GM23338 (cell line): ENCODE data around the gene CKB. TPM values are rescaled to one million over a fixed set of nuclear protein-coding genes. Genes with fewer than 3 reads are reported as not detected.

Source experiments
- ATAC-seq: fragments of 200-7000 bp; cut with Tn5 transposase; 3 replicates; pipeline ENCODE4 v1.9.1; 2020
- DNase-seq: peaks from one replicate; pipeline ENCODE4 v3.0.0-alpha.2; 2015; ENCODE audit warnings: low spot score
- H2AFZ ChIP-seq: fragments of 200-600 bp; sonication (generic); 2 replicates; pipeline ENCODE4 v1.8.0; 2016; ENCODE audit warnings: antibody characterized with exemption, mild to moderate bottlenecking, moderate library complexity
- H3F3A ChIP-seq: fragments of 200-600 bp; sonication (generic); replicated peaks from 2 replicates; pipeline ENCODE4 v1.8.0; 2017; ENCODE audit warnings: antibody characterized with exemption, mixed run types, low read depth
- H3K27ac ChIP-seq: fragments of 200-600 bp; sonication (generic); 2 replicates; pipeline ENCODE4 v1.6.1; 2016; ENCODE audit warnings: low read depth
- H3K27me3 ChIP-seq: fragments of 200-600 bp; sonication (generic); 2 replicates; pipeline ENCODE4 v1.8.0; 2016; ENCODE audit warnings: mild to moderate bottlenecking, mixed run types, moderate library complexity; ENCODE audit not compliant: insufficient read depth
- H3K36me3 ChIP-seq: fragments of 200-600 bp; sonication (generic); 2 replicates; pipeline ENCODE4 v1.8.0; 2016; ENCODE audit warnings: mild to moderate bottlenecking; ENCODE audit not compliant: insufficient read depth
- H3K4me1 ChIP-seq: fragments of 200-600 bp; sonication (generic); 2 replicates; pipeline ENCODE4 v1.8.0; 2016; ENCODE audit warnings: mild to moderate bottlenecking, moderate library complexity; ENCODE audit not compliant: insufficient read depth
- H3K4me2 ChIP-seq: fragments of 200-600 bp; sonication (generic); 2 replicates; pipeline ENCODE4 v1.7.1; 2017; ENCODE audit warnings: mixed run types
- H3K4me3 ChIP-seq: fragments of 200-600 bp; sonication (generic); 2 replicates; pipeline ENCODE4 v1.6.1; 2016; ENCODE audit warnings: mixed run types
- H3K79me2 ChIP-seq: fragments of 200-600 bp; sonication (generic); replicated peaks from 2 replicates; pipeline ENCODE4 v1.8.0; 2017; ENCODE audit warnings: mild to moderate bottlenecking; ENCODE audit not compliant: insufficient read depth
- H3K9me2 ChIP-seq: fragments of 200-600 bp; sonication (generic); 2 replicates; pipeline ENCODE4 v1.8.0; 2017; ENCODE audit not compliant: insufficient read depth
- H4K20me1 ChIP-seq: fragments of 200-600 bp; sonication (generic); replicated peaks from 2 replicates; pipeline ENCODE4 v1.8.0; 2017; ENCODE audit warnings: mild to moderate bottlenecking; ENCODE audit not compliant: insufficient read depth
- H3K27ac Mint-ChIP-seq: 2 replicates; pipeline ENCODE4 v1.8.0; 2020; ENCODE audit warnings: inconsistent platforms, mild to moderate bottlenecking, moderate library complexity, mixed read lengths
- H3K27me3 Mint-ChIP-seq: 3 replicates; pipeline ENCODE4 v1.8.0; 2022; ENCODE audit warnings: low read depth, mild to moderate bottlenecking, moderate library complexity, mixed read lengths, inconsistent platforms; ENCODE audit not compliant: insufficient read depth, poor library complexity
- H3K36me3 Mint-ChIP-seq: 3 replicates; pipeline ENCODE4 v1.8.0; 2021; ENCODE audit warnings: low read depth, mild to moderate bottlenecking, inconsistent platforms, moderate library complexity, mixed read lengths
- H3K4me1 Mint-ChIP-seq: 3 replicates; pipeline ENCODE4 v1.8.0; 2020; ENCODE audit warnings: mild to moderate bottlenecking, inconsistent platforms, mixed read lengths
- H3K4me3 Mint-ChIP-seq: 3 replicates; pipeline ENCODE4 v1.8.0; 2021; ENCODE audit warnings: moderate library complexity, mild to moderate bottlenecking, inconsistent platforms, mixed read lengths
- H3K9me3 Mint-ChIP-seq: 3 replicates; pipeline ENCODE4 v1.8.0; 2020; ENCODE audit warnings: moderate library complexity, mild to moderate bottlenecking, inconsistent platforms, mixed read lengths
- CREB1 ChIP-seq: fragments of 250-450 bp; sonication (Bioruptor Pico); IDR thresholded peaks from 2 replicates; pipeline ENCODE4 v1.5.0; 2020; ENCODE audit warnings: low read depth, mild to moderate bottlenecking, moderate library complexity
- CTCF ChIP-seq, 2 experiments: fragments of 200-600 bp in 1 of 2; sonication (generic) in 1 of 2; conservative IDR thresholded peaks; 2 replicates each; pipeline versions ENCODE4 v1.5.1 to v1.6.1; 2016 to 2017; ENCODE audit warnings: antibody characterized with exemption in 2 of 2, low read depth in 2 of 2, mild to moderate bottlenecking in 2 of 2, moderate library complexity in 1 of 2
- ETS1 ChIP-seq: IDR thresholded peaks from 2 replicates; pipeline ENCODE4 v1.6.1; 2016; ENCODE audit warnings: antibody characterized with exemption
- EZH2 ChIP-seq: fragments of 200-600 bp; sonication (generic); IDR thresholded peaks from one replicate; pipeline ENCODE4 v1.8.0; 2017; ENCODE audit warnings: antibody characterized with exemption, mild to moderate bottlenecking, low read depth; ENCODE audit not compliant: unreplicated experiment
- EZH2phosphoT487 ChIP-seq: fragments of 200-600 bp; sonication (generic); IDR thresholded peaks from one replicate; pipeline ENCODE4 v1.8.1; 2018; ENCODE audit warnings: antibody characterized with exemption; ENCODE audit not compliant: unreplicated experiment
- JUNB ChIP-seq: IDR thresholded peaks from one replicate; pipeline ENCODE4 v1.6.1; 2016; ENCODE audit warnings: antibody characterized with exemption; ENCODE audit not compliant: unreplicated experiment
- NANOG ChIP-seq: IDR thresholded peaks from 2 replicates; pipeline ENCODE4 v1.6.1; 2016; ENCODE audit warnings: antibody characterized with exemption, borderline replicate concordance
- POLR2AphosphoS5 ChIP-seq: IDR thresholded peaks from 2 replicates; pipeline ENCODE4 v1.6.1; 2016; ENCODE audit warnings: antibody characterized with exemption, low read depth
- REST ChIP-seq: IDR thresholded peaks from one replicate; pipeline ENCODE4 v1.6.1; 2018; ENCODE audit warnings: antibody characterized with exemption; ENCODE audit not compliant: unreplicated experiment
- STAT1 ChIP-seq: IDR thresholded peaks from one replicate; pipeline ENCODE4 v1.6.1; 2016; ENCODE audit warnings: antibody characterized with exemption; ENCODE audit not compliant: unreplicated experiment
- ZNF114 ChIP-seq: fragments of 250-450 bp; sonication (Bioruptor Pico); IDR thresholded peaks from 2 replicates; pipeline ENCODE4 v1.5.0; 2020; ENCODE audit warnings: mild to moderate bottlenecking, moderate library complexity
- ZNF331 ChIP-seq: fragments of 250-450 bp; sonication (Bioruptor Pico); IDR thresholded peaks from 2 replicates; pipeline ENCODE4 v1.5.0; 2020; ENCODE audit warnings: low read depth, mild to moderate bottlenecking, moderate library complexity
- ZNF462 ChIP-seq: fragments of 250-450 bp; sonication (Bioruptor Pico); IDR thresholded peaks from 2 replicates; pipeline ENCODE4 v1.5.0; 2020; ENCODE audit warnings: mild to moderate bottlenecking, moderate library complexity
- polyA plus RNA-seq: library from polyadenylated mRNA; unstranded; fragments of >200 nt; fragmentation: Nextera tagmentation; extraction: Ambion mirVana; gene quantifications from 2 replicates; pipeline ENCODE4 v1.2.1, GENCODE V29; 2016
- total RNA-seq: library from RNA; depleted of rRNA; stranded (reverse); fragments of >200 nt; shearing (Covaris generic); gene quantifications from 2 replicates; pipeline ENCODE4 v1.2.3, GENCODE V29; 2014

The CKB gene
- total and polyA plus RNA-seq, 2 experiments from 2014 or later = 604 to 852 TPM

GRCh38 chr14:103531421-103532215 lies 9.0 kb upstream of the CKB start:
- no peaks in the 10 kb centered on the region for H3K36me3 ChIP-seq
- ATAC-seq (no peak), DNase-seq (no peak)
- H3K4me3 Mint-ChIP-seq = no peak overlapping the region
- peaks cover 4% of the 10 kb centered on the region; the same call in 1 of the 2 replicates for H3K4me1 ChIP-seq
- peaks cover 4% of the 10 kb centered on the region; the same call in 1 of the 3 replicates for H3K36me3 Mint-ChIP-seq
- no peaks in the 10 kb centered on the region; the same call in 2 of the 3 replicates for H3K9me3 Mint-ChIP-seq
- no peak overlapping the region for H3K4me2 ChIP-seq
- H3K27ac Mint-ChIP-seq = no peak overlapping the region
- no peak overlapping the region for H2AFZ ChIP-seq
- H3K9me2 ChIP-seq = no peaks in the 10 kb centered on the region
- H3K79me2 ChIP-seq = peaks cover 22% of the 10 kb centered on the region
- peaks cover 16% of the 10 kb centered on the region for H3K27me3 Mint-ChIP-seq
- peaks cover 19% of the 10 kb centered on the region for H3K4me1 Mint-ChIP-seq
- no peak overlapping the region for H3K4me3 ChIP-seq
- no peak overlapping the region for H3K27ac ChIP-seq
- H3K27me3 ChIP-seq = no peaks in the 10 kb centered on the region
- H3F3A ChIP-seq = 0 out of 2 replicates have a peak, but pooled peaks cover 6% of the 10 kb centered on the region
- TF ChIP-seq ZNF114 (CRISPR knock-in tag) (no peak), JUNB (no peak), EZH2 (no peak), EZH2phosphoT487 (no peak), POLR2AphosphoS5 (no peak), CTCF (conservative IDR thresholded peaks at IDR 0.05; ENCODE audit: low read depth in 2 of 2) (no peak), NANOG (no peak), ZNF462 (CRISPR knock-in tag) (no peak), ZNF331 (no peak), ETS1 (no peak), REST (no peak), STAT1 (no peak), CREB1 (CRISPR knock-in tag) (no peak)
- peaks cover 10% of the 10 kb centered on the region for H4K20me1 ChIP-seq
